LNCAP (cell line): ENCODE results near the gene BCAP31.

Experiments
- TF ChIP-seq, protein P1 (sequence below): fragments of 450-650 bp; IDR thresholded peaks from 2 replicates; pipeline ENCODE4 v1.5.1; 2017; ENCODE audit warnings: mild to moderate bottlenecking

Gene BCAP31

DNA sequence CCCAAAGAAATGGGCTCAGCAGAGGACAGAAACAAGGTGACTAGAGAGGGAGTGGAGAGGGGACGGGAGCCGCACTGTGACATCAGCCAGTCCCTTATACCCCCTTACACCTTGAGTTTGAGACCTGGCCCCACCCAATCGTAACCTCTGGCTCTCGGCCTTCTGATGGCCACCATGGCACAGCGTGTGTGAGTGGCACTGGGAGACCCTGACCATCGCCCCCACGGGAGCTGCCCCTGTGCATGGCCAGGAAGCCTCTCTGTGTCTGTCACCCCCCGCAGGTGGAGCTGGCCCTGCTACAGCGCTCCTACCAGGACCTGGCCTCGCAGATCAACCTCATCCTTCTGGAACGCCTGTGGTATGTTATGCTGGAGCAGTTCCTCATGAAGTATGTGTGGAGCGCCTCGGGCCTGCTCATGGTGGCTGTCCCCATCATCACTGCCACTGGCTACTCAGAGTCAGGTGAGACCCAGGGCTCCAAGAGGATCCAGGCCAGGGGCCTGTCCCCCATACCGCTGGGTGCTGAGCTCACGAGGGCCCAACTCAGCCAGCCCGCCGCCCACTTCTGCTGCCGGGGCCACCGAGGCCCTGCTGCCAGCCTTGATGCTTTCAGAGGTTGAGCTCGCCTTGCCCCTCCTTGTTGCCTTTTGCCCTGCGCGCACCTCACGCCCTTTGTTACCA lies 4.9 kb upstream of the BCAP31 start:
- TF ChIP-seq, protein P1, sequence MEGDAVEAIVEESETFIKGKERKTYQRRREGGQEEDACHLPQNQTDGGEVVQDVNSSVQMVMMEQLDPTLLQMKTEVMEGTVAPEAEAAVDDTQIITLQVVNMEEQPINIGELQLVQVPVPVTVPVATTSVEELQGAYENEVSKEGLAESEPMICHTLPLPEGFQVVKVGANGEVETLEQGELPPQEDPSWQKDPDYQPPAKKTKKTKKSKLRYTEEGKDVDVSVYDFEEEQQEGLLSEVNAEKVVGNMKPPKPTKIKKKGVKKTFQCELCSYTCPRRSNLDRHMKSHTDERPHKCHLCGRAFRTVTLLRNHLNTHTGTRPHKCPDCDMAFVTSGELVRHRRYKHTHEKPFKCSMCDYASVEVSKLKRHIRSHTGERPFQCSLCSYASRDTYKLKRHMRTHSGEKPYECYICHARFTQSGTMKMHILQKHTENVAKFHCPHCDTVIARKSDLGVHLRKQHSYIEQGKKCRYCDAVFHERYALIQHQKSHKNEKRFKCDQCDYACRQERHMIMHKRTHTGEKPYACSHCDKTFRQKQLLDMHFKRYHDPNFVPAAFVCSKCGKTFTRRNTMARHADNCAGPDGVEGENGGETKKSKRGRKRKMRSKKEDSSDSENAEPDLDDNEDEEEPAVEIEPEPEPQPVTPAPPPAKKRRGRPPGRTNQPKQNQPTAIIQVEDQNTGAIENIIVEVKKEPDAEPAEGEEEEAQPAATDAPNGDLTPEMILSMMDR = no peak

DNA sequence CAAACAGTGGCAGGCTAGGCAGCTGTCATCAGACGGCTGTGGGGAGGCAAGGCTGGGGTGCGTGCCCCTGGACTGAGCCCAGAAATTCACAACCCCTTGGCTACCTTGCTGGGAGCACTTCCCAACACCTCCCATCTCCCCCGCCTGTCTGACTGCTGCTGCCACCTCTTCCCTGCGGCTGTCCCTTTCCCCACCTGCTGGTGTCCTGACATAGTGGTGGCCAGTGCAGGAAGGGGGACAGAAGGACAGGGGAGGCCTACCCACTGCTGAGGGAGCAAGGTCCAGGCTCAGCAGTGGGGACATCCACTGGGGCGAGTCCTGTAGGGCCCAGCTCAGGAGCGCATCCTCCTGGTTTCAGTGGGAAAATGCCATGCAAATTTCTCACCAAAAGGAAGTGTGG lies 3.9 kb upstream of the BCAP31 start:
- TF ChIP-seq, protein P1 = no peak

DNA sequence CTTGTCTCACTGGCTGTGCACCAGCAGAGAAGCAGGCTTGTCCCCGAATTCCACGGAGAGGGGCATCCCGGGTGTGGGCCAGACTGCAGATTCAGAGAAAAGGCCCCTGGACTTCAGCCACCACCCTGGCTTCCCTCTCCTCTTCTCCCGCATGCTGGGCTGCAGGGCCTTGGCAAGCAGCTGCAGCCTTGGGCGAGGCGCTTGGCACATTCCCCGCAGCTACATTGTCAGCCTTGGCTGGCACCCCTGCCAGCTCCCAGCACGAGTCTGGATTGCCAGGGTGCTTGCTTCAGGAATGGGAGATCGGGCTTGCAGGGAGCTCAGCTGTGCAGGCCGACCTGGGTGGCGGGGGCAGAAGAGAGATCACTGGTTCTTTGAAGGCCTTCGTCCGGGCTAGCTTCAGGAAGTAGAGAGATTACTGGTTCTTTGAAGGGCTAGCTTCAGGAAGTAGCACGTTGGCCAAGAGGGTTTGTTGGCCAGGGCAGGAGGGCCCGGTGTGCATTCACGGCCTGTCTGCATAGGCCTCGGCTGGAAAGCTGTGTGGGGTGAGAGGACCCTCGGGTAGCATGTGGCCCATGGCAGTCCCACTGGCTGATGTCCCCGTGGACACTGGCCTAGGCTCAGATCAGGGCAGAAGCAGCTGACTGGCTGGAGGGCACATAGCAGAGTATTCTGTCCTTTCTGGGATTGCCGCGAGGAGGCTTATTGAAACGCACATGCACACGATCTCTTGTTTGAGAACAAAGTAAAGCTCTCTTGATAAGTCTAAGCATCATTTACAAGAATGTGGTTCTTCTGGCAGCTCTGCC lies 3.1 kb upstream of the BCAP31 start:
- TF ChIP-seq, protein P1 = no peak

DNA sequence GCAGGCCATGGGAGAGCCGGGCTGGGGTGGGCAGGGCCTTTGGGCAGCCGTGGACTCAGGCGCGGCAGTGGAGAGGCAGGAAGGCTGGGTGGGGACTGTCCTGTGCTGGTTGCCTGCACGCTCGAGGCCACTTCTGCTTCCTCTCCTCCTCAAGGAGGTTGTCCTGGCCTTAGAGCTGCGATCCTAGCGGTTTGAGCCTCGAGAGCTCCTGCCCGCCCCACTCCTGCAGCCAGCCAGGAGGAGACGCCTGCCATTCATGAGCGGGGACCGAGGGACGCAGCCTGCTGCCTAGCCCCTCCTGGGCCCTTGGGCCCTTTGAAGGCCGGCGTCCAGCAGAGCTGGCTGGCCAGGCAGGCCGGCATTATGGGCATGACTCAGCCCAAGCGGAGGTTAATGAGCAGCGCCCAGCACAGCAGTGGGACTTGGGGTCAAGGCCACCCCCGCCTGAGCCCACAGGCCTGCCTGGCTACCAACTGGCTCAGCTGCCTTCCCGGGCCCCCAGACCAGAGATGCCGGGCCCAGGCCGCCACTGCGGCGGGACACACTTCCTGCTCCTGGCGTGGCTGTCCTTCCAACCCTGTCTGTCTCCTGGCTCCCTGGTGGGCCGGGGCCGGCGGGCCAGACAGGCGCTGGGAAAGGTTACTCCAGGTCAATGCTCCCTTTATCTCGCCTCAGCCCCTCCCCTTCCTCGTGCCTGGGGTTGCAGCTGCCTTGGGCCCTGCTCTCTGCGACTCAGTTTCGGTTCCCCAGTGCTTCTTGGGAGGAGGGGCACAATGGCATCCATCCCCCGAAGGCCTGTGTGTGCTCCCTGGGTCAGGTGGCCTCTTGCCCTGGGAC lies 2.3 kb upstream of the BCAP31 start:
- TF ChIP-seq, protein P1 = no peak

DNA sequence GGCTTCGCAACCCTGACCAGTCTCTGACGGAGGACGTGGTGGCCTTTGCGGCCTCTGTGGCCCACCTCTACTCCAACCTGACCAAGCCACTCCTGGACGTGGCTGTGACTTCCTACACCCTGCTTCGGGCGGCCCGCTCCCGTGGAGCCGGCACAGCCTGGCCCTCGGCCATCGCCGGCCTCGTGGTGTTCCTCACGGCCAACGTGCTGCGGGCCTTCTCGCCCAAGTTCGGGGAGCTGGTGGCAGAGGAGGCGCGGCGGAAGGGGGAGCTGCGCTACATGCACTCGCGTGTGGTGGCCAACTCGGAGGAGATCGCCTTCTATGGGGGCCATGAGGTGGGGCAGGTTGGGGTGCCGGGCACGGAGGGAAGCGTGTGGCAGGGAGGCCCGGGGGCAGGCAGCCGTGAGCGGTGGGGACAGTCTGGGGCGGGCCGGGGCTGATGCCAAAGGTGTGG lies 1.7 kb upstream of the BCAP31 start:
- TF ChIP-seq, protein P1 = no peak

DNA sequence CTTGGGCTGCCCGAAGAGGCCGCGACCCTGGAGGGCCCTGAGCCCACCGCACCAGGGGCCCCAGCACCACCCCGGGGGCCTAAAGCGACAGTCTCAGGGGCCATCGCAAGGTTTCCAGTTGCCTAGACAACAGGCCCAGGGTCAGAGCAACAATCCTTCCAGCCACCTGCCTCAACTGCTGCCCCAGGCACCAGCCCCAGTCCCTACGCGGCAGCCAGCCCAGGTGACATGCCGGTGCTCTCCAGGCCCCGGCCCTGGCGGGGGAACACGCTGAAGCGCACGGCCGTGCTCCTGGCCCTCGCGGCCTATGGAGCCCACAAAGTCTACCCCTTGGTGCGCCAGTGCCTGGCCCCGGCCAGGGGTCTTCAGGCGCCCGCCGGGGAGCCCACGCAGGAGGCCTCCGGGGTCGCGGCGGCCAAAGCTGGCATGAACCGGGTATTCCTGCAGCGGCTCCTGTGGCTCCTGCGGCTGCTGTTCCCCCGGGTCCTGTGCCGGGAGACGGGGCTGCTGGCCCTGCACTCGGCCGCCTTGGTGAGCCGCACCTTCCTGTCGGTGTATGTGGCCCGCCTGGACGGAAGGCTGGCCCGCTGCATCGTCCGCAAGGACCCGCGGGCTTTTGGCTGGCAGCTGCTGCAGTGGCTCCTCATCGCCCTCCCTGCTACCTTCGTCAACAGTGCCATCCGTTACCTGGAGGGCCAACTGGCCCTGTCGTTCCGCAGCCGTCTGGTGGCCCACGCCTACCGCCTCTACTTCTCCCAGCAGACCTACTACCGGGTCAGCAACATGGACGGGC lies 1.0 kb upstream of the BCAP31 start:
- TF ChIP-seq, protein P1 = no peak
